Left ventricle myocardium inferior (tissue), 1 donor: Measurements from ENCODE around the gene NEURL1B. TPM values are rescaled to one million over a fixed set of nuclear protein-coding genes. Genes with fewer than 3 reads are reported as not detected.

Experiments used
- DNase-seq: peaks from one replicate; pipeline ENCODE4 v3.0.0-alpha.2; 2020
- H3K27ac ChIP-seq: fragments of 200-600 bp; replicated peaks from 2 replicates; pipeline ENCODE4 v1.8.0; 2021
- H3K27me3 ChIP-seq: fragments of 200-600 bp; 2 replicates; pipeline ENCODE4 v1.8.0; 2021; ENCODE audit warnings: low read depth
- H3K36me3 ChIP-seq: fragments of 200-600 bp; 2 replicates; pipeline ENCODE4 v1.8.0; 2021
- H3K4me1 ChIP-seq: fragments of 200-600 bp; 2 replicates; pipeline ENCODE4 v1.8.0; 2021
- H3K4me3 ChIP-seq: fragments of 200-600 bp; 2 replicates; pipeline ENCODE4 v1.8.0; 2021; ENCODE audit warnings: mild to moderate bottlenecking, moderate library complexity
- H3K9me3 ChIP-seq: fragments of 200-600 bp; replicated peaks from 2 replicates; pipeline ENCODE4 v1.8.0; 2021
- intact Hi-C: fragments of 100-400 bp; cut with micrococcal nuclease; formaldehyde crosslinking; loops from one replicate; pipeline ENCODE4 v1.11.0; 2022
- total RNA-seq: library from RNA; stranded (reverse); fragmentation: NEBNext Ultra II Directional; extraction: Animal tissue kit (Norgen Biotek cat#: 25700); gene quantifications from one replicate; pipeline ENCODE4 v1.2.1, GENCODE V29; 2021
- TF ChIP-seq, protein P1 (sequence below): fragments of 200-600 bp; IDR thresholded peaks from 2 replicates; pipeline ENCODE4 v1.8.0; 2021; ENCODE audit warnings: antibody characterized with exemption, mild to moderate bottlenecking, borderline replicate concordance
- donor health status: DM: no; HTN: yes; CAD: no; lungs with severe emphysema.

The NEURL1B gene
- total RNA-seq, 1 donor from 2014 or later, result 24.0 TPM

GRCh38 chr5:172683264-172683644, 42.2 kb downstream of the NEURL1B start:
- intact Hi-C loops, result no loop called here
- TF ChIP-seq, protein P1, sequence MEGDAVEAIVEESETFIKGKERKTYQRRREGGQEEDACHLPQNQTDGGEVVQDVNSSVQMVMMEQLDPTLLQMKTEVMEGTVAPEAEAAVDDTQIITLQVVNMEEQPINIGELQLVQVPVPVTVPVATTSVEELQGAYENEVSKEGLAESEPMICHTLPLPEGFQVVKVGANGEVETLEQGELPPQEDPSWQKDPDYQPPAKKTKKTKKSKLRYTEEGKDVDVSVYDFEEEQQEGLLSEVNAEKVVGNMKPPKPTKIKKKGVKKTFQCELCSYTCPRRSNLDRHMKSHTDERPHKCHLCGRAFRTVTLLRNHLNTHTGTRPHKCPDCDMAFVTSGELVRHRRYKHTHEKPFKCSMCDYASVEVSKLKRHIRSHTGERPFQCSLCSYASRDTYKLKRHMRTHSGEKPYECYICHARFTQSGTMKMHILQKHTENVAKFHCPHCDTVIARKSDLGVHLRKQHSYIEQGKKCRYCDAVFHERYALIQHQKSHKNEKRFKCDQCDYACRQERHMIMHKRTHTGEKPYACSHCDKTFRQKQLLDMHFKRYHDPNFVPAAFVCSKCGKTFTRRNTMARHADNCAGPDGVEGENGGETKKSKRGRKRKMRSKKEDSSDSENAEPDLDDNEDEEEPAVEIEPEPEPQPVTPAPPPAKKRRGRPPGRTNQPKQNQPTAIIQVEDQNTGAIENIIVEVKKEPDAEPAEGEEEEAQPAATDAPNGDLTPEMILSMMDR, result no peak
- H3K27me3 ChIP-seq, result no peaks in the 10 kb centered on the region
- peaks cover 87% of the 10 kb centered on the region for H3K4me1 ChIP-seq
- no peaks in the 10 kb centered on the region for H3K9me3 ChIP-seq
- H3K4me3 ChIP-seq, result no peak overlapping the region
- no peak overlapping the region for H3K27ac ChIP-seq
- peaks cover 44% of the 10 kb centered on the region for H3K36me3 ChIP-seq
- no peak for DNase-seq

GRCh38 chr5:172683645-172684471, 42.8 kb downstream of the NEURL1B start:
- intact Hi-C loops, result no loop called here
- Histone ChIP-seq H3K4me3 (no peak overlapping the region), H3K36me3 (peaks cover 46% of the 10 kb centered on the region), H3K9me3 (no peaks in the 10 kb centered on the region), H3K27ac (peak overlapping the region; percentile 92), H3K4me1 (peaks cover 87% of the 10 kb centered on the region), H3K27me3 (no peaks in the 10 kb centered on the region)
- TF ChIP-seq, protein P1, result no peak
- DNase-seq, result no peak

GRCh38 chr5:172685091-172685490, 44.0 kb downstream of the NEURL1B start:
- H3K27ac ChIP-seq, result peak overlapping the region; percentile 92
- no peak overlapping the region for H3K4me3 ChIP-seq
- no peaks in the 10 kb centered on the region for H3K27me3 ChIP-seq
- DNase-seq, result no peak
- intact Hi-C loops, result no loop called here
- H3K36me3 ChIP-seq, result peaks cover 56% of the 10 kb centered on the region
- TF ChIP-seq, protein P1, result no peak
- H3K4me1 ChIP-seq, result peaks cover 87% of the 10 kb centered on the region
- H3K9me3 ChIP-seq, result no peaks in the 10 kb centered on the region

DNA sequence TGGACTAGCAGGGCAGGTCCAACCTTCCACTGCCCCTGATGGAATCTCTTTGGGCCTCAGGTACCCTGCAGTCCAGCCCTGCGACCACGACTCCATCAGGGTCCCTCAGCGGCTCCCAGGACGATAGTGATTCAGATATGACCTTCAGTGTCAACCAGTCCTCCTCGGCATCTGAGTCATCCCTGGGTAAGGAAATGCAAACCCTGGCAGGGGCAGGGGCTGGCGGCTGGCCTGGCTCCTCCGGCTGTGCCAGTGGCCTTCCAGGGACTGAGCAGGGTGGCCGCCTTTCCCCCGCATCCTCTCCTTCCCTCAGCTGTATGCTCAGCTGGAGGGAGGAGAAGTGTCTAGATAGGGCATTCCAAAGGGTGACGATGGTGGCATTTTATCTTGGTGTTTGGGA, 45.0 kb downstream of the NEURL1B start:
- no peak for DNase-seq
- Histone ChIP-seq H3K27ac (peak overlapping the region; percentile 92), H3K4me3 (no peak overlapping the region), H3K4me1 (peaks cover 87% of the 10 kb centered on the region), H3K9me3 (no peaks in the 10 kb centered on the region), H3K27me3 (no peaks in the 10 kb centered on the region), H3K36me3 (peaks cover 64% of the 10 kb centered on the region)
- intact Hi-C loops, result no loop called here
- TF ChIP-seq, protein P1, result no peak

GRCh38 chr5:172686539-172687390, 45.7 kb downstream of the NEURL1B start:
- no peak for DNase-seq

More at GRCh38 chr5:172686539-172687390, 45.7 kb downstream of the NEURL1B start:
- no peak overlapping the region for H3K4me3 ChIP-seq
- TF ChIP-seq, protein P1, result no peak
- no peaks in the 10 kb centered on the region for H3K9me3 ChIP-seq
- no peaks in the 10 kb centered on the region for H3K27me3 ChIP-seq
- peaks cover 86% of the 10 kb centered on the region for H3K4me1 ChIP-seq
- intact Hi-C loops, result no loop called here
- peak overlapping the region; percentile 92 for H3K27ac ChIP-seq
- H3K36me3 ChIP-seq, result peaks cover 64% of the 10 kb centered on the region
